ENCODE results near the gene OR4A16. TPM values are rescaled to one million over a fixed set of nuclear protein-coding genes. Genes with fewer than 3 reads are reported as not detected.

The OR4A16 gene
- total RNA-seq, 1 experiment from 2014 or later = not detected

- no peak for DNase-seq
- CTCF ChIA-PET = no interaction called here
- no peak overlapping the region for H3K27ac Mint-ChIP-seq (ENCODE audit: unreplicated experiment)
- peaks cover 29% of the 10 kb centered on the region for H3K9me3 Mint-ChIP-seq (ENCODE audit: low read depth, unreplicated experiment)
- intact Hi-C loops (cut with micrococcal nuclease; ENCODE audit: unreplicated experiment) = no loop called here
- no peak for TF ChIP-seq CTCF (IDR thresholded peaks at IDR 0.05; ENCODE audit: unreplicated experiment)
- no TSS peak for BruUV-seq (replicated peaks)
- H3K4me1 Mint-ChIP-seq (ENCODE audit: low read depth, unreplicated experiment) = no peaks in the 10 kb centered on the region
- H3K36me3 Mint-ChIP-seq (ENCODE audit: insufficient read depth, unreplicated experiment) = no peaks in the 10 kb centered on the region
- H3K4me3 Mint-ChIP-seq (ENCODE audit: low read depth, unreplicated experiment) = no peak overlapping the region
- no peaks in the 10 kb centered on the region for H3K27me3 Mint-ChIP-seq (ENCODE audit: unreplicated experiment)
Observed at GRCh38 chr11:55357560-55358184, 14.7 kb downstream of the OR4A16 start.

- BruUV-seq (replicated peaks) = no TSS peak
- Mint-ChIP-seq H3K9me3 (ENCODE audit: low read depth, unreplicated experiment) (peaks cover 7% of the 10 kb centered on the region), H3K27me3 (ENCODE audit: unreplicated experiment) (no peaks in the 10 kb centered on the region), H3K4me3 (ENCODE audit: low read depth, unreplicated experiment) (no peak within 1 kb of the TSS), H3K27ac (ENCODE audit: unreplicated experiment) (no peak within 1 kb of the TSS), H3K36me3 (ENCODE audit: insufficient read depth, unreplicated experiment) (no peaks in the 10 kb centered on the region), H3K4me1 (ENCODE audit: low read depth, unreplicated experiment) (no peaks in the 10 kb centered on the region)
- TF ChIP-seq CTCF (IDR thresholded peaks at IDR 0.05; ENCODE audit: unreplicated experiment) = no peak
- intact Hi-C loops (cut with micrococcal nuclease; ENCODE audit: unreplicated experiment) = no loop called here
- DNase-seq = no peak
- CTCF ChIA-PET = no interaction called here
Observed at GRCh38 chr11:55367674-55368073, 24.7 kb downstream of the OR4A16 start, which contains the start of gene OR4A15. Gene OR4A15, plus strand, starts transcription at chr11:55367974. Its CDS starts 0 bp downstream, at chr11:55367974.

Other genes with a start within 250 kb of the OR4A16 start
- gene TRIM48, start 81.0 kb upstream of the OR4A16 start, total RNA-seq (2022) = not detected in 2 replicates
- gene OR4A15, start 24.8 kb downstream of the OR4A16 start, total RNA-seq (2022) = not detected in 2 replicates
- not detected in 2 replicates for gene OR4C15, start 211.3 kb downstream of the OR4A16 start, total RNA-seq (2022)
- gene OR4C16, start 228.9 kb downstream of the OR4A16 start, total RNA-seq (2022) = not detected in 2 replicates

All from Calu3 (cell line).